Spleen (tissue), 7 donors: ENCODE results near the gene VAV1.

Experiments
- POLR2A ChIP-seq, 3 donors: fragments of 450-650 bp; IDR thresholded peaks; one replicate each; pipeline ENCODE4 v1.5.1; 2017; ENCODE audit warnings: antibody characterized with exemption in 3 of 3, mild to moderate bottlenecking in 1 of 3
- POLR2AphosphoS5 ChIP-seq, 3 donors: sonication (generic); formaldehyde crosslinking; IDR thresholded peaks; one replicate each; pipeline ENCODE4 v1.5.1; 2017; ENCODE audit warnings: antibody characterized with exemption in 3 of 3
- TF ChIP-seq, protein P1 (sequence below), 11 experiments: fragments of 200-600 bp in 7 of 11; fragments of 450-650 bp in 4 of 11; sonication (generic) in 4 of 11; IDR thresholded peaks in 8 of 11; conservative IDR thresholded peaks in 3 of 11; 1 replicate in 7 of 11; 2 replicates in 4 of 11; pipeline versions ENCODE4 v1.4.0 to v1.8.0; 2016 to 2021; ENCODE audit warnings: antibody characterized with exemption in 11 of 11, inconsistent platforms in 4 of 11, mild to moderate bottlenecking in 1 of 11
- donor health status: DM: no; HTN: no; CAD: no; lungs with moderate emphysema.
- donor health status: DM: no; HTN: no; CAD: no.
- donor health status: DM: no; HTN: no; CAD: no.

DNA sequence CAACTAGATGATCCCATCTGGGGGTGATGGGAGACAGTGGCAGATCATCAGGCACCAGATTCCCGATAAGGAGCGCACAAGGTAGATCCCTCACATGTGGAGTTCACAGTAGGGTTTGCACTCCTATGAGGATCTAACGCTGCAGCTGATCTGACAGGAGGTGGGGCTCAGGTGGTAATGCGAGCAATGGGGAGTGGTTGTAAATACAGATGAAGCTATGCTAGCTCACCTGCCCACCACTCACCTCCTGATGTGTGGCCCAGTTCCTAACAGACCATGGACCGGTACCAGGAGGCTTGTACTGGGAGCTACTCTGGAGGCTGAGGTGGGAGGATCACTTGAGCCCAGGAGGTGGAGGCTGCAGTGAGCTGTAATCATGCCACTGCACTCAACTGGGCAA, 34.8 kb downstream of the VAV1 start:
- TF ChIP-seq POLR2A (IDR thresholded peaks at IDR 0.05) = no peak
- TF ChIP-seq, protein P1, sequence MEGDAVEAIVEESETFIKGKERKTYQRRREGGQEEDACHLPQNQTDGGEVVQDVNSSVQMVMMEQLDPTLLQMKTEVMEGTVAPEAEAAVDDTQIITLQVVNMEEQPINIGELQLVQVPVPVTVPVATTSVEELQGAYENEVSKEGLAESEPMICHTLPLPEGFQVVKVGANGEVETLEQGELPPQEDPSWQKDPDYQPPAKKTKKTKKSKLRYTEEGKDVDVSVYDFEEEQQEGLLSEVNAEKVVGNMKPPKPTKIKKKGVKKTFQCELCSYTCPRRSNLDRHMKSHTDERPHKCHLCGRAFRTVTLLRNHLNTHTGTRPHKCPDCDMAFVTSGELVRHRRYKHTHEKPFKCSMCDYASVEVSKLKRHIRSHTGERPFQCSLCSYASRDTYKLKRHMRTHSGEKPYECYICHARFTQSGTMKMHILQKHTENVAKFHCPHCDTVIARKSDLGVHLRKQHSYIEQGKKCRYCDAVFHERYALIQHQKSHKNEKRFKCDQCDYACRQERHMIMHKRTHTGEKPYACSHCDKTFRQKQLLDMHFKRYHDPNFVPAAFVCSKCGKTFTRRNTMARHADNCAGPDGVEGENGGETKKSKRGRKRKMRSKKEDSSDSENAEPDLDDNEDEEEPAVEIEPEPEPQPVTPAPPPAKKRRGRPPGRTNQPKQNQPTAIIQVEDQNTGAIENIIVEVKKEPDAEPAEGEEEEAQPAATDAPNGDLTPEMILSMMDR (IDR thresholded peaks at IDR 0.05 in 8 of 11, conservative IDR thresholded peaks at IDR 0.05 in 3 of 11) = no peak
- no peak for TF ChIP-seq POLR2AphosphoS5 (IDR thresholded peaks at IDR 0.05)
